Smooth muscle cell (in vitro differentiated cells): Measurements from ENCODE around the gene CACNA2D4. TPM values are rescaled to one million over a fixed set of nuclear protein-coding genes. Genes with fewer than 3 reads are reported as not detected.

Source experiments
- DNase-seq: peaks from one replicate; lab custom pipeline; 2025; ENCODE audit not compliant: unreplicated experiment; lab: John Stamatoyannopoulos, UW
- H2AFZ ChIP-seq: fragments of 200-600 bp; sonication (generic); 2 replicates; pipeline ENCODE4 v1.6.0; 2016; ENCODE audit warnings: antibody characterized with exemption, low read depth, mild to moderate bottlenecking
- H3F3A ChIP-seq: fragments of 200-600 bp; sonication (generic); 2 replicates; pipeline ENCODE4 v1.6.0; 2017; ENCODE audit warnings: antibody characterized with exemption, low read depth
- H3K27ac ChIP-seq: fragments of 200-600 bp; sonication (generic); 2 replicates; pipeline ENCODE4 v1.5.1; 2016; ENCODE audit warnings: low read depth, mild to moderate bottlenecking
- H3K27me3 ChIP-seq: fragments of 200-600 bp; sonication (generic); 2 replicates; pipeline ENCODE4 v1.6.1; 2016; ENCODE audit warnings: low read depth, mild to moderate bottlenecking
- H3K36me3 ChIP-seq: fragments of 200-600 bp; sonication (generic); 2 replicates; pipeline ENCODE4 v1.5.1; 2016; ENCODE audit warnings: low read depth
- H3K4me1 ChIP-seq: fragments of 200-600 bp; sonication (generic); 2 replicates; pipeline ENCODE4 v1.5.1; 2016; ENCODE audit warnings: low read depth
- H3K4me2 ChIP-seq: fragments of 200-600 bp; sonication (generic); 2 replicates; pipeline ENCODE4 v1.6.0; 2016; ENCODE audit warnings: mild to moderate bottlenecking
- H3K4me3 ChIP-seq: fragments of 200-600 bp; sonication (generic); 2 replicates; pipeline ENCODE4 v1.5.1; 2016; ENCODE audit warnings: mild to moderate bottlenecking
- H3K79me2 ChIP-seq: fragments of 200-600 bp; sonication (generic); 2 replicates; pipeline ENCODE4 v1.6.0; 2016; ENCODE audit warnings: low read depth, mild to moderate bottlenecking
- H3K9ac ChIP-seq: fragments of 200-600 bp; sonication (generic); 2 replicates; pipeline ENCODE4 v1.6.0; 2016; ENCODE audit warnings: low read depth
- H3K9me3 ChIP-seq: fragments of 200-600 bp; sonication (generic); replicated peaks from 2 replicates; pipeline ENCODE4 v1.5.1; 2016; ENCODE audit warnings: low read depth
- H4K20me1 ChIP-seq: fragments of 200-600 bp; sonication (generic); 2 replicates; pipeline ENCODE4 v1.6.0; 2016; ENCODE audit warnings: low read depth
- CTCF ChIP-seq: fragments of 200-600 bp; sonication (generic); IDR thresholded peaks from 2 replicates; pipeline ENCODE4 v1.5.1; 2017; ENCODE audit warnings: borderline replicate concordance, mild to moderate bottlenecking, antibody characterized with exemption; ENCODE audit not compliant: insufficient read depth, poor library complexity, severe bottlenecking
- WGBS: methylation state at CpG from one replicate; pipeline ENCODE4 v1.1.7; 2016; ENCODE audit warnings: low lambda C conversion rate; 5-methylcytosine and 5-hydroxymethylcytosine counted together
- polyA plus RNA-seq: library from polyadenylated mRNA; unstranded; fragments of >200 nt; fragmentation: Nextera tagmentation; extraction: Ambion mirVana; gene quantifications from 2 replicates; pipeline ENCODE4 v1.2.1, GENCODE V29; 2016
- total RNA-seq: library from RNA; depleted of rRNA; stranded (reverse); fragments of >200 nt; gene quantifications from 2 replicates; pipeline ENCODE4 v1.2.3, GENCODE V29; 2014

Gene CACNA2D4
- total and polyA plus RNA-seq, 2 experiments from 2014 or later, result 0.98 TPM; not detected in 1

- 76% methylated on average over 5 of the region's 5 CpGs for WGBS
Measured at GRCh38 chr12:1873531-1874510, 44.6 kb downstream of the CACNA2D4 start.

DNA sequence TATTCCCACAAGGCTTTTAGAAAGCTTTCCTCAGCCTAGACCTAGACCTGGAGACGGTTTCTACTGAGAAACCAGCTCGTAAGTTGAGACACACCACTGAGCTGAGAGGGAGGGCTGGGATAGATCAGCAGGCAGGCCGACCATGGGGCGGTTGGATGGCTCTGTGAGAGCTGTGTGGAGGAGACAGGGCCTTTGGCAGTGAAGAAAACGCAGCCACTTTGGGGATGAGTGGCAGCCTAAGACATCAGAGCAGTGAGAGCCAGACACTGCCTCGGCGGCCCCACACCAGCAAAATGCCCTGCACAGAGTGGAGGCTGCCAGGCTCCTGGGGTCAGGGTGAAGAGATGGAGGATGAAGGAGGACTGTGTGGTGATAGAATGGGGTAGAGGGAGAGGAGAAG is 46.0 kb downstream of the CACNA2D4 start:
- H3F3A ChIP-seq, result no peaks in the 10 kb centered on the region
- no peak overlapping the region for H2AFZ ChIP-seq
- H3K36me3 ChIP-seq, result no peaks in the 10 kb centered on the region
- H4K20me1 ChIP-seq, result no peaks in the 10 kb centered on the region
- H3K4me3 ChIP-seq, result no peak overlapping the region
- H3K4me1 ChIP-seq, result no peaks in the 10 kb centered on the region
- no peak for TF ChIP-seq CTCF
- no peak for DNase-seq
- 88% methylated on average over 7 of the region's 7 CpGs for WGBS
- H3K27me3 ChIP-seq, result peaks cover 11% of the 10 kb centered on the region
- H3K4me2 ChIP-seq, result no peak overlapping the region
- no peaks in the 10 kb centered on the region for H3K9me3 ChIP-seq
- no peak overlapping the region for H3K9ac ChIP-seq
- H3K79me2 ChIP-seq, result no peaks in the 10 kb centered on the region
- H3K27ac ChIP-seq, result no peak overlapping the region

More at GRCh38 chr12:1873531-1874510, 44.6 kb downstream of the CACNA2D4 start:
- H3F3A ChIP-seq, result no peaks in the 10 kb centered on the region
- no peak overlapping the region for H3K4me2 ChIP-seq
- no peak for DNase-seq
- no peaks in the 10 kb centered on the region for H3K4me1 ChIP-seq
- H3K79me2 ChIP-seq, result no peaks in the 10 kb centered on the region
- no peak overlapping the region for H3K27ac ChIP-seq
- H3K4me3 ChIP-seq, result no peak overlapping the region
- no peaks in the 10 kb centered on the region for H4K20me1 ChIP-seq
- H3K9ac ChIP-seq, result no peak overlapping the region
- no peaks in the 10 kb centered on the region for H3K36me3 ChIP-seq
- H3K9me3 ChIP-seq, result no peaks in the 10 kb centered on the region
- no peak overlapping the region for H2AFZ ChIP-seq
- peaks cover 11% of the 10 kb centered on the region for H3K27me3 ChIP-seq
- TF ChIP-seq CTCF, result no peak

DNA sequence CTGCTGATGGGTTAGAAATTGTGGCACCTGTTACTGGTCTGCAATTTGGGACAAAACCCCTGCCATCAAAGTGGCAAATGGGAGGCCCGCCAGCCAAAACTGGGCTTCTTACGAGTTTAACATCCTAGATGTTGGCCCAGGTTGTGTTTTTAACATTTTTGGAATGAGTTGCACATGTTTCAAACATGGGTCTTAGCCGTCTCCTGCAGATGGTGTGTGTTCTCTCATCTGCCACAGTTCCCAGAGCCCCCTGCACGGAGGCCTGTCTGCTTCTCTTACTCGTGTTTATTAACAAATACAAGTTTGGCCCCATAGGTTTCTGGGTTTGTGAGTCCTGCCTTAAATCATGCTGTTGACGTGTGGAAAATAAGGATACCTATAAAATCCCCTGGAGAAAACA is 46.5 kb downstream of the CACNA2D4 start:
- DNase-seq, result no peak
- WGBS, result 87% methylated on average over 6 of the region's 6 CpGs
- no peak for TF ChIP-seq CTCF
- H3K27me3 ChIP-seq, result peaks cover 11% of the 10 kb centered on the region
- H3K9ac ChIP-seq, result no peak overlapping the region
- H3K79me2 ChIP-seq, result no peaks in the 10 kb centered on the region
- H4K20me1 ChIP-seq, result no peaks in the 10 kb centered on the region
- H3F3A ChIP-seq, result no peaks in the 10 kb centered on the region
- H3K27ac ChIP-seq, result no peak overlapping the region
- no peaks in the 10 kb centered on the region for H3K9me3 ChIP-seq
- H3K4me2 ChIP-seq, result no peak overlapping the region
- H3K36me3 ChIP-seq, result no peaks in the 10 kb centered on the region
- H3K4me3 ChIP-seq, result no peak overlapping the region
- H2AFZ ChIP-seq, result no peak overlapping the region
- H3K4me1 ChIP-seq, result no peaks in the 10 kb centered on the region
